ENCODE data around the gene APLF.
A peak's percentile ranks its signal among the peaks of the same experiment; 100 is the strongest.

The APLF gene

DNA sequence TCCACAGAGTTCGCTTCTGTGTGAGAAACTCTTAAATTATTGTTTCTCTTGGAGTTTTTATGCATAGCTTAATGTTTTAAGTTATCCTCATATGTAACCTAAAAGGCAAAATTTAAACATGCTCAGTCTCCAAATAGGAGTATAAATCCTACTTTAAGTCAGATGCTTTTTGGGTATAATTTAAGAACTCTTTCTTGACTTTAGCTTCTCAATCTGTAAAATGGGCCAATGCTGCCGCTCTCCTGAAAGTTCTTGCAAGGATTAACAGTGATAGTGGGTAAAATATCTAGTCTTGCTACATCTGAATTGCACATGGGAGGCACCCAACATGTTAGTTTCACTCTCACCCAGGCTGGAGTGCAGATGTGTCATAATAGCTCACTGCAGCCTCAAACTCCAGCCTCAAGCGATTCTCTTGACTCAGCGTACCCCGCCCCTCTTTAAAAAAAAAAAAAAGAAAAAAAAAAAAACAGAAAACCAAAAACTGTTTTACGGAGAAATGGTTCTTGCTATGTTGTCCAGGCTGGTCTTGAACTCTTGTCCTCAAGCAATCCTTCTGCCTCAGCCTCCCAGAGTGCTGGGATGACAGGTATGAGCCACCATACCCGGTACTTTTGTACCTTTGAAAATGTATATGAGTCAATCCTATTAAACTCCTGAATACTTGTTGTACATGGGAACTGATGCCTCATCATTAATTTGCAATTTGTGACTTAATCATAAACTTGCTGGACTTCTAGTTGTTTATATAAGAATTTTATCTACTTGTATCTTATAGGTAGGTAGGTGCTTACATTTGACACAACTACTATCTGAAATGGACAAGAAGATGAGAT lies 2.1 kb upstream of the APLF start:
- TF ChIP-seq CTCF (conservative IDR thresholded peaks at IDR 0.05; ENCODE audit: low read depth, low read length), result no peak
- DNase-seq (ENCODE audit: low read depth), result peak; percentile 24
- no peak overlapping the region for H3K4me3 ChIP-seq (ENCODE audit: low read depth, low read length)

DNA sequence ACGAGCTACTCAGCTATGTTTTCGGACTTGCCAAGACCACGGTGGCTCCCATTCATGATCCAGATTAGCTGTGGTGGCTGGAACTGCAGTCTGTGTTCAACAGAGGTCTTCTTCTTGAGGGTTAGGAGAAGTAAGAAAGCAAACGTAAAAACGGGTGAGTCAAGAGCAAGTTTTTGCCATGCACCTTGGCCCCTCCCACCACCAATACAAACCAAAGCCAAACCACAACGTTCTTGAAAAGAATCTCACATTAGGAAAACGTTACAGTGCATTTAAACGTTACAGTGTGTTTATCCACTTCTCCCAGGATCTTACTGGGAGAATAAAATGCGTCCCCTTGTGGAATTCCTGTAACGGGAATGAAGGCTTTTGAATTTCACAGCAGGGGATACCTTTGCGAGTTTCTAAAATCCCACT lies 1.0 kb upstream of the APLF start:
- DNase-seq (ENCODE audit: low read depth), result peak; percentile 74
- peak; percentile 27 for TF ChIP-seq CTCF (conservative IDR thresholded peaks at IDR 0.05; ENCODE audit: low read depth, low read length)

DNA sequence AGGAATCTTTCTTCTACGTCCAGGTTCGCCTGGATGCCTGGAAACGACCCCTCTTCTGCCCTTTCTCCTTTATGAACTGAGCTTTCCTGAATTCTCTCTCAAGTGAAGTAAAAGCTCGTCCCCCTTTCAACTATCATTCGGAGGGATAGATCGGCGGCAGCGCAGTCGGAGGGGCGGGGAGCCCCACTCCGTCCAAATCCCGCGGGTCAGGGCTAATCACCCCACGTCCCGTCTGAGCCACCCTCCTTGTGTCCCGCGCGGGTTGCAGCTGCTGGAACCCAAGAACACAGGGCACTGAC lies 658 bp upstream of the APLF start:
- TF ChIP-seq CTCF (conservative IDR thresholded peaks at IDR 0.05; ENCODE audit: low read depth, low read length), result no peak
- peak overlapping the region; percentile 80 for H3K4me3 ChIP-seq (ENCODE audit: low read depth, low read length)
- no peak for DNase-seq (ENCODE audit: low read depth)

More for the DNA sequence above, 1.0 kb upstream of the APLF start:
- H3K4me3 ChIP-seq (ENCODE audit: low read depth, low read length), result peak overlapping the region; percentile 80

- TF ChIP-seq CTCF (conservative IDR thresholded peaks at IDR 0.05; ENCODE audit: low read depth, low read length), result no peak
- H3K4me3 ChIP-seq (ENCODE audit: low read depth, low read length), result no peak overlapping the region
- DNase-seq (ENCODE audit: low read depth), result no peak
Measured at GRCh38 chr2:68468801-68469200, 1.4 kb downstream of the APLF start.

- no peak for DNase-seq (ENCODE audit: low read depth)
- no peak for TF ChIP-seq CTCF (conservative IDR thresholded peaks at IDR 0.05; ENCODE audit: low read depth, low read length)
Measured at GRCh38 chr2:68469935-68470334, 2.5 kb downstream of the APLF start.

DNA sequence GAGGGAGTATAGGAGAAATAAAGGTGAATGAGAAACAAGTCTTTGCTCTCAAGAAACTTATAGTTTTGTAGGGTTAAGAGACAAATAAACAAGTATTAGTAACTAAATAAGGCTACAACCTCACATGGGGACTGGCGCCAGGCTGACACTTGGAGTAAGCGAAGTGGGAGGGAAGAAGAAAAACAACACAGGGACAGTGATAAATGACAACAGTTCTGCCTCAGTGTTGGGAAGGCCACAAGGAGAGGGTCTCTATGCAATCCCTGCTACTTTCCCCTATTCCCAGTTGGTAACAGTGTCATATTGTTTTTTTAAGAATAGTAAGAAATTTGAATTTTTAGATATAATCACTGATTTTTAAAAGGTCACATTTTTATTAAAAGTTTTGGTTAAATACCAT lies 4.0 kb downstream of the APLF start:
- no peak overlapping the region for H3K4me3 ChIP-seq (ENCODE audit: low read depth, low read length)
- no peak for TF ChIP-seq CTCF (conservative IDR thresholded peaks at IDR 0.05; ENCODE audit: low read depth, low read length)
- no peak for DNase-seq (ENCODE audit: low read depth)

More at GRCh38 chr2:68469935-68470334, 2.5 kb downstream of the APLF start:
- H3K4me3 ChIP-seq (ENCODE audit: low read depth, low read length), result no peak overlapping the region

DNA sequence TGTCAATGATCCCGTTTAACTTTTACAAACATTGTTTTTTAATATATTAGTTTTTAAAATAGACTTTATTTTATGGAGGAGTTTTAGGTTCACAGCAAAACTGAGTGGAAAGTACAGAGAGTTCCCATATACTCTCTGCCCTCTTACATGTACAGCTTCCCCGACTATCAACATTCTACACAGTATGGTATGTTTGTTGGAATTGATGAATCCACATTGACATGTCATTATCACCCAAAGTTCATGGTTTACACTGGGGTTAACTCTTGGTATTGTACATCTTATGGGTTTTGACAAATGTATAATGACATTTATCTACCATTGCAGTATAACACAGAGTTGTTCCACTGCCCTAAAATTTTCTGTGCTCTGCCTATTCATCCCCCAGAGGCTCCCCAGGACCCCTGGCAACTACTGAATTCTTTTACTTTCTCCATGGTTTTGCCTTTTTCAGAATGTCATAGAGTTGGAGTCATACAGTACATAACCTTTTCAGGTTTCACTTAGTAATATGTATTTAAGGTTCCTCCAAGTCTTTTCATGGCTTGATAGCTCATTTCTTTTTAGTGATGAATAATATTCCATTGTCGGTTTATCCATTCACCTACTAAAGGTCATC lies 5.5 kb downstream of the APLF start:
- H3K4me3 ChIP-seq (ENCODE audit: low read depth, low read length), result no peak overlapping the region
- TF ChIP-seq CTCF (conservative IDR thresholded peaks at IDR 0.05; ENCODE audit: low read depth, low read length), result no peak
- no peak for DNase-seq (ENCODE audit: low read depth)
